HEK293 (cell line): ENCODE measurements around the gene MAPK8IP3.

Experiments used
- CTCF ChIA-PET: fragments of 350-600 bp; formaldehyde crosslinking; extraction: SDS; loops from one replicate; lab custom pipeline; 2021; ENCODE audit warnings: antibody characterized with exemption; lab: Yijun Ruan, JAX
- POLR2A ChIA-PET: fragments of 300-600 bp; formaldehyde crosslinking; extraction: SDS; loops from one replicate; lab custom pipeline; 2020; ENCODE audit warnings: antibody characterized with exemption, inconsistent platforms; lab: Yijun Ruan, JAX
- H3K27ac ChIP-seq: fragments of 200-500 bp; sonication (Bioruptor generic); 2 replicates; pipeline ENCODE4 v1.5.1; 2014; ENCODE audit warnings: low read depth, low read length, control low read depth, inconsistent platforms; ENCODE audit errors: extremely low read depth
- H3K36me3 ChIP-seq, 2 experiments: fragments of 200-500 bp in 1 of 2; sonication (Bioruptor generic) in 1 of 2; 1 replicate in 1 of 2; 2 replicates in 1 of 2; pipeline ENCODE4 v1.5.1; 2014 to 2017; ENCODE audit warnings: inconsistent platforms in 2 of 2, low read length in 2 of 2; ENCODE audit not compliant: control insufficient read depth in 2 of 2, insufficient read depth in 1 of 2
- H3K4me1 ChIP-seq: fragments of 200-500 bp; sonication (Bioruptor generic); 2 replicates; pipeline ENCODE4 v1.5.1; 2014; ENCODE audit warnings: mild to moderate bottlenecking, low read length, inconsistent platforms; ENCODE audit not compliant: control insufficient read depth, insufficient read depth
- H3K4me3 ChIP-seq: 2 replicates; pipeline ENCODE4 v1.5.1; 2011; ENCODE audit warnings: low read depth, mild to moderate bottlenecking, control low read depth, low read length, moderate library complexity
- H3K9me3 ChIP-seq: fragments of 200-500 bp; sonication (Bioruptor generic); 2 replicates; pipeline ENCODE4 v1.5.1; 2014; ENCODE audit warnings: low read depth, low read length, inconsistent platforms; ENCODE audit not compliant: control insufficient read depth, insufficient read depth
- GLI4 ChIP-seq: fragments of 450-650 bp; formaldehyde crosslinking; IDR thresholded peaks from 2 replicates; pipeline ENCODE4 v1.5.1; 2016; ENCODE audit warnings: missing biosample characterization, missing genetic modification characterization
- INSM2 ChIP-seq: fragments of 450-650 bp; formaldehyde crosslinking; IDR thresholded peaks from 2 replicates; pipeline ENCODE4 v1.5.1; 2016; ENCODE audit warnings: missing biosample characterization, missing genetic modification characterization
- KLF1 ChIP-seq: fragments of 450-650 bp; formaldehyde crosslinking; IDR thresholded peaks from 2 replicates; pipeline ENCODE4 v1.5.1; 2016; ENCODE audit warnings: missing biosample characterization, missing genetic modification characterization
- KLF9 ChIP-seq: fragments of 450-650 bp; formaldehyde crosslinking; IDR thresholded peaks from 2 replicates; pipeline ENCODE4 v1.5.1; 2016; ENCODE audit warnings: missing biosample characterization, missing genetic modification characterization, low read depth
- ZBTB1 ChIP-seq: fragments of 450-650 bp; formaldehyde crosslinking; IDR thresholded peaks from 2 replicates; pipeline ENCODE4 v1.5.1; 2016; ENCODE audit warnings: missing biosample characterization, missing genetic modification characterization
- ZBTB10 ChIP-seq: fragments of 450-650 bp; formaldehyde crosslinking; IDR thresholded peaks from 2 replicates; pipeline ENCODE4 v1.5.1; 2016; ENCODE audit warnings: missing biosample characterization, missing genetic modification characterization
- ZEB2 ChIP-seq: fragments of 450-650 bp; formaldehyde crosslinking; IDR thresholded peaks from 2 replicates; pipeline ENCODE4 v1.5.1; 2016; ENCODE audit warnings: missing biosample characterization, missing genetic modification characterization
- ZFP3 ChIP-seq: fragments of 450-650 bp; formaldehyde crosslinking; IDR thresholded peaks from 2 replicates; pipeline ENCODE4 v1.5.1; 2016; ENCODE audit warnings: low read depth, missing biosample characterization, missing genetic modification characterization
- ZNF112 ChIP-seq: fragments of 450-650 bp; formaldehyde crosslinking; IDR thresholded peaks from 2 replicates; pipeline ENCODE4 v1.5.0; 2017; ENCODE audit warnings: missing biosample characterization, missing genetic modification characterization
- ZNF133 ChIP-seq: fragments of 450-650 bp; formaldehyde crosslinking; IDR thresholded peaks from 2 replicates; pipeline ENCODE4 v1.5.1; 2016; ENCODE audit warnings: missing biosample characterization, missing genetic modification characterization
- ZNF148 ChIP-seq: fragments of 450-650 bp; formaldehyde crosslinking; IDR thresholded peaks from 2 replicates; pipeline ENCODE4 v1.5.0; 2017; ENCODE audit warnings: missing biosample characterization, missing genetic modification characterization, borderline replicate concordance
- ZNF155 ChIP-seq: fragments of 450-650 bp; formaldehyde crosslinking; IDR thresholded peaks from 2 replicates; pipeline ENCODE4 v1.5.1; 2016; ENCODE audit warnings: missing biosample characterization, missing genetic modification characterization
- ZNF18 ChIP-seq: fragments of 450-650 bp; formaldehyde crosslinking; IDR thresholded peaks from 2 replicates; pipeline ENCODE4 v1.5.1; 2016; ENCODE audit warnings: missing biosample characterization, missing genetic modification characterization
- ZNF223 ChIP-seq: fragments of 450-650 bp; formaldehyde crosslinking; IDR thresholded peaks from 2 replicates; pipeline ENCODE4 v1.5.1; 2016; ENCODE audit warnings: missing biosample characterization, missing genetic modification characterization
- ZNF266 ChIP-seq: fragments of 450-650 bp; formaldehyde crosslinking; IDR thresholded peaks from 2 replicates; pipeline ENCODE4 v1.5.1; 2016; ENCODE audit warnings: missing biosample characterization, missing genetic modification characterization, low read depth
- ZNF433 ChIP-seq: fragments of 450-650 bp; formaldehyde crosslinking; IDR thresholded peaks from 2 replicates; pipeline ENCODE4 v1.5.1; 2016; ENCODE audit warnings: missing biosample characterization, missing genetic modification characterization, low read depth
- ZNF548 ChIP-seq: fragments of 450-650 bp; formaldehyde crosslinking; IDR thresholded peaks from 2 replicates; pipeline ENCODE4 v1.5.1; 2016; ENCODE audit warnings: missing biosample characterization, missing genetic modification characterization
- ZNF624 ChIP-seq: fragments of 450-650 bp; formaldehyde crosslinking; IDR thresholded peaks from 2 replicates; pipeline ENCODE4 v1.5.1; 2017; ENCODE audit warnings: missing biosample characterization, missing genetic modification characterization
- ZNF654 ChIP-seq: fragments of 450-650 bp; formaldehyde crosslinking; IDR thresholded peaks from 2 replicates; pipeline ENCODE4 v1.5.1; 2016; ENCODE audit warnings: low read depth, missing biosample characterization, missing genetic modification characterization
- ZNF658 ChIP-seq: fragments of 450-650 bp; formaldehyde crosslinking; IDR thresholded peaks from 2 replicates; pipeline ENCODE4; 2016; ENCODE audit warnings: missing biosample characterization, missing genetic modification characterization
- ZNF677 ChIP-seq: fragments of 450-650 bp; IDR thresholded peaks from 2 replicates; pipeline ENCODE4 v1.5.0; 2018; ENCODE audit warnings: missing biosample characterization, mild to moderate bottlenecking, missing genetic modification characterization, moderate library complexity
- ZNF76 ChIP-seq: fragments of 450-650 bp; formaldehyde crosslinking; IDR thresholded peaks from 2 replicates; pipeline ENCODE4; 2016; ENCODE audit warnings: low read depth, missing biosample characterization, missing genetic modification characterization, borderline replicate concordance

Gene MAPK8IP3

GRCh38 chr16:1808691-1809090 is 102.7 kb downstream of the MAPK8IP3 start:
- TF ChIP-seq ZNF148 (tag by site-specific recombination), result no peak
- TF ChIP-seq ZNF266 (tag by site-specific recombination), result no peak
- no peak for TF ChIP-seq ZBTB1 (tag by site-specific recombination)
- TF ChIP-seq INSM2, result no peak
- TF ChIP-seq ZNF155 (tag by site-specific recombination), result no peak
- TF ChIP-seq ZBTB10 (tag by site-specific recombination), result no peak
- no peak for TF ChIP-seq ZNF133 (tag by site-specific recombination)
- TF ChIP-seq ZNF433 (tag by site-specific recombination), result no peak
- no peak for TF ChIP-seq ZEB2 (tag by site-specific recombination)
- TF ChIP-seq ZNF223, result no peak
- TF ChIP-seq ZFP3, result no peak
- TF ChIP-seq ZNF112 (tag by site-specific recombination), result no peak
- TF ChIP-seq ZNF548, result no peak
- no peak for TF ChIP-seq GLI4
- no peak for TF ChIP-seq ZNF658 (tag by site-specific recombination)
- no peak for TF ChIP-seq ZNF18 (tag by site-specific recombination)
- TF ChIP-seq ZNF654, result no peak
- no peak for TF ChIP-seq ZNF677 (tag by site-specific recombination)
- no peak for TF ChIP-seq ZNF76
- Histone ChIP-seq H3K9me3 (no peaks in the 10 kb centered on the region), H3K36me3 (peaks cover 21 to 56% of the 10 kb centered on the region in 2 experiments; a peak in 2 of 3 replicates), H3K4me1 (no peaks in the 10 kb centered on the region), H3K27ac (no peak overlapping the region), H3K4me3 (no peak overlapping the region)
- POLR2A ChIA-PET, result no interaction called here
- CTCF ChIA-PET, result no interaction called here

- ChIA-PET POLR2A (no interaction called here), CTCF (no interaction called here)
- Histone ChIP-seq H3K4me3 (no peak overlapping the region), H3K9me3 (no peaks in the 10 kb centered on the region), H3K27ac (no peak overlapping the region), H3K4me1 (no peaks in the 10 kb centered on the region), H3K36me3 (peaks cover 21 to 59% of the 10 kb centered on the region in 2 experiments; a peak in 2 of 3 replicates)
- TF ChIP-seq ZNF624 (tag by site-specific recombination) (no peak), KLF9 (0 out of 2 replicates have a peak, but pooled peaks have one; percentile 9), KLF1 (tag by site-specific recombination) (no peak), ZNF266 (tag by site-specific recombination) (no peak)
Observed at GRCh38 chr16:1809281-1809801, 103.3 kb downstream of the MAPK8IP3 start.
